IMR-90 (cell line): ENCODE data around the gene TAF4. TPM values are rescaled to one million over a fixed set of nuclear protein-coding genes. Genes with fewer than 3 reads are reported as not detected.

Experiments used
- ATAC-seq: fragments of 200-7000 bp; cut with Tn5 transposase; 2 replicates; pipeline ENCODE4 v1.9.1; 2020; ENCODE audit warnings: low read depth, mild to moderate bottlenecking, moderate library complexity
- BruUV-seq: library from RNA; stranded (reverse); fragments of 400-500 nt; replicated peaks from 2 replicates; lab custom pipeline; 2021; lab: Mats Ljungman, UMichigan
- CTCF ChIA-PET: fragments of 300-600 bp; formaldehyde crosslinking; extraction: SDS; loops from one replicate; lab custom pipeline; 2021; ENCODE audit warnings: antibody characterized with exemption; lab: Yijun Ruan, JAX
- POLR2A ChIA-PET: fragments of 300-600 bp; sonication (Branson Sonifier 250); formaldehyde crosslinking; loops from one replicate; lab custom pipeline; 2022; ENCODE audit warnings: antibody characterized with exemption; ENCODE audit not compliant: unreplicated experiment; lab: Charles Lee
- DNase-seq: peaks from one replicate; pipeline ENCODE4 v3.0.0; 2013
- H2AFZ ChIP-seq: replicated peaks from 2 replicates; pipeline ENCODE3; 2013; ENCODE audit warnings: low read length, mild to moderate bottlenecking; ENCODE audit not compliant: poor library complexity
- H2AK5ac ChIP-seq: 2 replicates; pipeline ENCODE4 v1.6.1; 2013; ENCODE audit warnings: low read depth, low read length, inconsistent platforms
- H2AK9ac ChIP-seq: replicated peaks from 2 replicates; pipeline ENCODE3; 2013; ENCODE audit warnings: mild to moderate bottlenecking, low read depth, low read length, moderate library complexity; ENCODE audit not compliant: poor library complexity
- H2BK120ac ChIP-seq: 2 replicates; pipeline ENCODE4 v1.6.1; 2013; ENCODE audit warnings: low read depth, low read length, inconsistent platforms
- H2BK15ac ChIP-seq: 3 replicates; pipeline ENCODE4 v1.6.1; 2013; ENCODE audit warnings: low read depth, low read length, inconsistent platforms
- H2BK20ac ChIP-seq: 2 replicates; pipeline ENCODE4 v1.6.1; 2013; ENCODE audit warnings: low read depth, mild to moderate bottlenecking, inconsistent platforms, low read length, moderate library complexity
- H2BK5ac ChIP-seq: 2 replicates; pipeline ENCODE4 v1.6.1; 2013; ENCODE audit warnings: mild to moderate bottlenecking, low read depth, low read length, inconsistent platforms; ENCODE audit not compliant: poor library complexity, severe bottlenecking
- H3K14ac ChIP-seq: replicated peaks from 2 replicates; pipeline ENCODE4 v1.6.1; 2013; ENCODE audit warnings: low read depth, low read length, inconsistent platforms
- H3K18ac ChIP-seq: 2 replicates; pipeline ENCODE4 v1.6.1; 2013; ENCODE audit warnings: low read depth, low read length, control low read depth
- H3K23ac ChIP-seq: 2 replicates; pipeline ENCODE4 v1.6.1; 2013; ENCODE audit warnings: low read depth, low read length, inconsistent platforms
- H3K27ac ChIP-seq: 2 replicates; pipeline ENCODE4 v1.5.1; 2013; ENCODE audit warnings: mild to moderate bottlenecking, control low read depth, low read length; ENCODE audit not compliant: insufficient read depth
- H3K27me3 ChIP-seq: 2 replicates; pipeline ENCODE4 v1.6.1; 2013; ENCODE audit warnings: low read length; ENCODE audit not compliant: control insufficient read depth, insufficient read depth
- H3K36me3 ChIP-seq: 2 replicates; pipeline ENCODE4 v1.6.1; 2013; ENCODE audit warnings: low read length, mixed read lengths; ENCODE audit not compliant: control insufficient read depth, insufficient read depth
- H3K4ac ChIP-seq: 2 replicates; pipeline ENCODE4 v1.6.1; 2013; ENCODE audit warnings: low read depth, low read length, inconsistent platforms
- H3K4me1 ChIP-seq: 2 replicates; pipeline ENCODE4 v1.6.1; 2013; ENCODE audit warnings: low read length, mixed read lengths; ENCODE audit not compliant: control insufficient read depth, insufficient read depth
- H3K4me2 ChIP-seq: 2 replicates; pipeline ENCODE4 v1.6.1; 2013; ENCODE audit warnings: low read depth, mild to moderate bottlenecking, control low read depth, low read length, moderate library complexity
- H3K4me3 ChIP-seq: 2 replicates; pipeline ENCODE4 v1.5.1; 2013; ENCODE audit warnings: low read depth, mild to moderate bottlenecking, control low read depth, low read length, moderate library complexity; ENCODE audit not compliant: insufficient read depth
- H3K56ac ChIP-seq: 2 replicates; pipeline ENCODE4 v1.6.1; 2013; ENCODE audit warnings: low read length, inconsistent platforms; ENCODE audit not compliant: insufficient read depth; ENCODE audit errors: extremely low read depth
- H3K79me1 ChIP-seq, 2 experiments: 2 replicates each; pipeline ENCODE4 v1.6.1; 2013; ENCODE audit warnings: low read length in 2 of 2, inconsistent platforms in 1 of 2, low read depth in 1 of 2
- H3K9ac ChIP-seq: 2 replicates; pipeline ENCODE4 v1.6.1; 2013; ENCODE audit warnings: low read depth, low read length, control low read depth
- H3K9me1 ChIP-seq: 2 replicates; pipeline ENCODE4 v1.6.1; 2013; ENCODE audit warnings: low read length, inconsistent platforms; ENCODE audit not compliant: insufficient read depth
- H3K9me3 ChIP-seq: 2 replicates; pipeline ENCODE4 v1.6.1; 2013; ENCODE audit warnings: low read length; ENCODE audit not compliant: control insufficient read depth, insufficient read depth
- H4K20me1 ChIP-seq: 2 replicates; pipeline ENCODE4 v1.6.1; 2013; ENCODE audit warnings: low read length, inconsistent platforms; ENCODE audit not compliant: insufficient read depth
- H4K5ac ChIP-seq: 2 replicates; pipeline ENCODE4 v1.6.1; 2013; ENCODE audit warnings: mild to moderate bottlenecking, low read depth, low read length, control low read depth
- H4K8ac ChIP-seq, 2 experiments: 2 replicates each; pipeline ENCODE4 v1.6.1; 2013; ENCODE audit warnings: low read depth in 2 of 2, low read length in 2 of 2, control low read depth in 1 of 2, inconsistent platforms in 1 of 2
- H4K91ac ChIP-seq: 2 replicates; pipeline ENCODE4 v1.6.1; 2013; ENCODE audit warnings: low read depth, low read length, inconsistent platforms; ENCODE audit not compliant: insufficient read depth
- BHLHE40 ChIP-seq: fragments of 150-350 bp; IDR thresholded peaks from 2 replicates; pipeline ENCODE4 v1.6.1; 2016; ENCODE audit warnings: mild to moderate bottlenecking, low read depth, low read length
- MAZ ChIP-seq: IDR thresholded peaks from 2 replicates; pipeline ENCODE4 v1.6.1; 2012; ENCODE audit warnings: low read depth, mild to moderate bottlenecking, low read length, improper control_type of control experiment, moderate library complexity, borderline replicate concordance
- MXI1 ChIP-seq: IDR thresholded peaks from 2 replicates; pipeline ENCODE4 v1.6.1; 2012; ENCODE audit warnings: low read depth, mild to moderate bottlenecking, low read length, moderate library complexity, borderline replicate concordance
- RAD21 ChIP-seq: IDR thresholded peaks from 2 replicates; pipeline ENCODE4 v1.6.1; 2012; ENCODE audit warnings: low read length, improper control_type of control experiment
- SMC3 ChIP-seq: fragments of 150-350 bp; IDR thresholded peaks from 2 replicates; pipeline ENCODE4 v1.6.1; 2016; ENCODE audit warnings: low read depth, mild to moderate bottlenecking, antibody characterized with exemption, low read length, moderate library complexity
- WGBS, 2 experiments: methylation state at CpG; one replicate each; pipeline versions ENCODE4 v1.1.5 to v1.1.7; 2013; ENCODE audit warnings: missing lambda C conversion rate in 2 of 2; ENCODE audit not compliant: insufficient read length in 1 of 2; ENCODE audit errors: extremely low coverage in 2 of 2; 5-methylcytosine and 5-hydroxymethylcytosine counted together
- dilution Hi-C: fragments of 300-500 bp; cut with HindIII; formaldehyde crosslinking; loops from one replicate; pipeline ENCODE4 v1.14.3; 2018; ENCODE audit warnings: low sequenced_read_pairs; ENCODE audit not compliant: unreplicated experiment
- in situ Hi-C: fragments of 300-500 bp; cut with MboI; formaldehyde crosslinking; loops from 3 replicates; pipeline ENCODE4 v1.14.3; 2019; ENCODE audit warnings: low sequenced_read_pairs, inconsistent platforms, mixed read lengths
- intact Hi-C: fragments of 100-400 bp; cut with micrococcal nuclease; formaldehyde crosslinking; loops from 2 replicates; pipeline ENCODE4 v1.10.0; 2022
- polyA plus RNA-seq, 3 experiments: library from polyadenylated mRNA; depleted of rRNA; stranded (reverse); fragments of >200 nt; gene quantifications; 2 replicates each; pipeline ENCODE4 v1.2.3, GENCODE V29; 2012; ENCODE audit warnings: low replicate concordance in 1 of 3
- total RNA-seq: library from RNA; depleted of rRNA; stranded (reverse); fragments of >200 nt; gene quantifications from 2 replicates; pipeline ENCODE4 v1.2.3, GENCODE V29; 2012
- TF ChIP-seq, protein P1 (sequence below): conservative IDR thresholded peaks from 2 replicates; pipeline ENCODE4 v1.5.1; 2012; ENCODE audit warnings: mild to moderate bottlenecking, low read depth, low read length, improper control_type of control experiment

Gene TAF4
- total and polyA plus RNA-seq, 2 of the 4 experiments (the other 2 are of a cell fraction): 1.4 to 5.1 TPM

DNA sequence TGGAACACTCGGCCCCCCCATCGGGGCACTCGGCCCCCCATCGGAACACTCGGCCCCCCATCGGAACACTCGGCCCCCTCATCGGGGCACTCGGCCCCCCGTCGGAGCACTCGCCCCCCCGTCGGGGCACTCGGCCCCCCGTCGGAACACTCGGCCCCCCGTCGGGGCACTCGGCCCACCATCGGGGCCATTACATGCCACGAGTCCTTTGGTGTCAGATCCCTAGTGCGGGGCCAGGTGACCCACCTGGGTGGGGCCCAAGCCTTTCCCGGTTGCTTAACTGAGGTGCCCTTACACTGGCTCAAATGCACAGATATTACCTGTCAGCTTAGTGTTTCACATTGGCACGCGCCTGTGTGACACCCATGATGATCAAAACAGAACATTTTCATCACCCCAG, 95.9 kb downstream of the TAF4 start:
- 0 out of 2 replicates have a peak, but pooled peaks cover 3% of the 10 kb centered on the region for H3K9me1 ChIP-seq
- H2AFZ ChIP-seq: no peak overlapping the region
- H3K4me2 ChIP-seq: no peak overlapping the region
- peaks cover 3% of the 10 kb centered on the region; the same call in 1 of the 2 replicates for H3K9me3 ChIP-seq
- BruUV-seq: no TSS peak
- intact Hi-C loops: no loop called here
- POLR2A ChIA-PET: no interaction called here
- no peak overlapping the region for H2BK20ac ChIP-seq
- ATAC-seq (no peak), DNase-seq (no peak)
- no peak overlapping the region for H3K9ac ChIP-seq
- in situ Hi-C loops: no loop called here
- H3K18ac ChIP-seq: no peak overlapping the region
- no peaks in the 10 kb centered on the region; the same call in 1 of the 2 replicates for H4K20me1 ChIP-seq
- no peak overlapping the region for H4K5ac ChIP-seq
- H3K56ac ChIP-seq: no peak overlapping the region
- CTCF ChIA-PET: no interaction called here
- no peak overlapping the region for H3K27ac ChIP-seq
- dilution Hi-C loops: no loop called here
- TF ChIP-seq RAD21 (no peak), BHLHE40 (no peak), SMC3 (no peak), MXI1 (no peak), MAZ (no peak)
- TF ChIP-seq, protein P1, sequence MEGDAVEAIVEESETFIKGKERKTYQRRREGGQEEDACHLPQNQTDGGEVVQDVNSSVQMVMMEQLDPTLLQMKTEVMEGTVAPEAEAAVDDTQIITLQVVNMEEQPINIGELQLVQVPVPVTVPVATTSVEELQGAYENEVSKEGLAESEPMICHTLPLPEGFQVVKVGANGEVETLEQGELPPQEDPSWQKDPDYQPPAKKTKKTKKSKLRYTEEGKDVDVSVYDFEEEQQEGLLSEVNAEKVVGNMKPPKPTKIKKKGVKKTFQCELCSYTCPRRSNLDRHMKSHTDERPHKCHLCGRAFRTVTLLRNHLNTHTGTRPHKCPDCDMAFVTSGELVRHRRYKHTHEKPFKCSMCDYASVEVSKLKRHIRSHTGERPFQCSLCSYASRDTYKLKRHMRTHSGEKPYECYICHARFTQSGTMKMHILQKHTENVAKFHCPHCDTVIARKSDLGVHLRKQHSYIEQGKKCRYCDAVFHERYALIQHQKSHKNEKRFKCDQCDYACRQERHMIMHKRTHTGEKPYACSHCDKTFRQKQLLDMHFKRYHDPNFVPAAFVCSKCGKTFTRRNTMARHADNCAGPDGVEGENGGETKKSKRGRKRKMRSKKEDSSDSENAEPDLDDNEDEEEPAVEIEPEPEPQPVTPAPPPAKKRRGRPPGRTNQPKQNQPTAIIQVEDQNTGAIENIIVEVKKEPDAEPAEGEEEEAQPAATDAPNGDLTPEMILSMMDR: no peak
- H3K27me3 ChIP-seq: peaks cover 15% of the 10 kb centered on the region
- H3K23ac ChIP-seq: no peak overlapping the region
- H2BK15ac ChIP-seq: no peak overlapping the region
- H3K4me1 ChIP-seq: no peaks in the 10 kb centered on the region
- H2BK120ac ChIP-seq: no peak overlapping the region
- no peak overlapping the region for H3K14ac ChIP-seq
- H2AK5ac ChIP-seq: no peak overlapping the region
- no peak overlapping the region for H3K4ac ChIP-seq
- no peak overlapping the region for H3K4me3 ChIP-seq
- H3K36me3 ChIP-seq: peaks cover 20% of the 10 kb centered on the region
- no peak overlapping the region for H4K8ac ChIP-seq
- no peak overlapping the region for H4K91ac ChIP-seq
- no peak overlapping the region for H2BK5ac ChIP-seq
- WGBS, 2 experiments: 88% methylated on average over 12 of the region's 27 CpGs; no CpG with 5 or more reads in 1 of the 2 experiments
- H2AK9ac ChIP-seq: no peak overlapping the region
- H3K79me1 ChIP-seq: no peaks in the 10 kb centered on the region
